Osteocyte (in vitro differentiated cells): Measurements from ENCODE around the gene KCNA3. TPM values are rescaled to one million over a fixed set of nuclear protein-coding genes. Genes with fewer than 3 reads are reported as not detected.

Experiments
- DNase-seq: peaks from one replicate; pipeline ENCODE4 v3.0.0; 2021; ENCODE audit warnings: mixed read lengths; ENCODE audit not compliant: unreplicated experiment; ENCODE audit errors: extremely low spot score
- H3K27ac Mint-ChIP-seq: one replicate; pipeline ENCODE4 v1.8.0; 2021; ENCODE audit warnings: mild to moderate bottlenecking, mixed read lengths; ENCODE audit not compliant: unreplicated experiment
- H3K27me3 Mint-ChIP-seq: one replicate; pipeline ENCODE4 v1.8.0; 2021; ENCODE audit warnings: mixed read lengths; ENCODE audit not compliant: unreplicated experiment
- H3K36me3 Mint-ChIP-seq: one replicate; pipeline ENCODE4 v1.8.0; 2021; ENCODE audit warnings: mixed read lengths; ENCODE audit not compliant: unreplicated experiment
- H3K4me1 Mint-ChIP-seq: one replicate; pipeline ENCODE4 v1.8.0; 2021; ENCODE audit warnings: mixed read lengths; ENCODE audit not compliant: unreplicated experiment
- H3K4me3 Mint-ChIP-seq: one replicate; pipeline ENCODE4 v1.8.0; 2021; ENCODE audit warnings: mild to moderate bottlenecking, moderate library complexity, mixed read lengths; ENCODE audit not compliant: unreplicated experiment
- H3K9me3 Mint-ChIP-seq: one replicate; pipeline ENCODE4 v1.8.0; 2021; ENCODE audit warnings: mixed read lengths; ENCODE audit not compliant: unreplicated experiment
- CTCF ChIP-seq: fragments of 200-600 bp; sonication (generic); IDR thresholded peaks from 2 replicates; pipeline ENCODE4 v1.5.0; 2021; ENCODE audit warnings: antibody characterized with exemption, mild to moderate bottlenecking, moderate library complexity
- long read RNA-seq: library from polyadenylated mRNA; unstranded; transcript quantifications from one replicate; pipeline ENCODE4 v2.0.0, GENCODE V29; 2021
- total RNA-seq: library from RNA; stranded (reverse); gene quantifications from 2 replicates; pipeline ENCODE4 v1.2.1, GENCODE V29; 2021

Gene KCNA3
- not detected in 2 replicates for total RNA-seq
- long read RNA-seq = 0 reads

GRCh38 chr1:110674337-110675059, at the start of gene KCNA3:
KCNA3 (minus strand) TSS chr1:110674940; CDS start chr1:110674809, 131 bp downstream.
- TF ChIP-seq CTCF = no peak
- Mint-ChIP-seq H3K27me3 (peaks cover 62% of the 10 kb centered on the region), H3K36me3 (no peaks in the 10 kb centered on the region), H3K4me1 (peaks cover 3% of the 10 kb centered on the region), H3K27ac (no peak within 1 kb of the TSS), H3K9me3 (peaks cover 4% of the 10 kb centered on the region), H3K4me3 (peak within 1 kb of the TSS; percentile 65)
- no peak for DNase-seq

- Mint-ChIP-seq H3K9me3 (no peaks in the 10 kb centered on the region), H3K27ac (no peak overlapping the region), H3K4me1 (no peaks in the 10 kb centered on the region), H3K36me3 (no peaks in the 10 kb centered on the region), H3K27me3 (no peaks in the 10 kb centered on the region), H3K4me3 (no peak overlapping the region)
- no peak for TF ChIP-seq CTCF
- no peak for DNase-seq
These were observed 48.1 kb upstream of the KCNA3 start for GRCh38 chr1:110722807-110723206.

GRCh38 chr1:110719908-110720307, 45.2 kb upstream of the KCNA3 start:
- Mint-ChIP-seq H3K4me1 (no peaks in the 10 kb centered on the region), H3K27me3 (no peaks in the 10 kb centered on the region), H3K36me3 (no peaks in the 10 kb centered on the region), H3K9me3 (no peaks in the 10 kb centered on the region), H3K27ac (no peak overlapping the region), H3K4me3 (no peak overlapping the region)
- no peak for TF ChIP-seq CTCF
- no peak for DNase-seq

- no peaks in the 10 kb centered on the region for H3K27me3 Mint-ChIP-seq
- no peaks in the 10 kb centered on the region for H3K9me3 Mint-ChIP-seq
- no peaks in the 10 kb centered on the region for H3K4me1 Mint-ChIP-seq
- no peak for TF ChIP-seq CTCF
- no peak overlapping the region for H3K27ac Mint-ChIP-seq
- H3K36me3 Mint-ChIP-seq = no peaks in the 10 kb centered on the region
- H3K4me3 Mint-ChIP-seq = no peak overlapping the region
- peak; percentile 15 for DNase-seq
These were observed 43.7 kb upstream of the KCNA3 start for GRCh38 chr1:110718452-110718851.

GRCh38 chr1:110717179-110717578, 42.4 kb upstream of the KCNA3 start:
- no peak overlapping the region for H3K27ac Mint-ChIP-seq
- H3K36me3 Mint-ChIP-seq = no peaks in the 10 kb centered on the region
- no peak for TF ChIP-seq CTCF
- no peaks in the 10 kb centered on the region for H3K9me3 Mint-ChIP-seq
- no peaks in the 10 kb centered on the region for H3K4me1 Mint-ChIP-seq
- H3K4me3 Mint-ChIP-seq = no peak overlapping the region
- DNase-seq = no peak
- no peaks in the 10 kb centered on the region for H3K27me3 Mint-ChIP-seq
